Measurements from ENCODE around the gene ATRN. TPM values are rescaled to one million over a fixed set of nuclear protein-coding genes. Genes with fewer than 3 reads are reported as not detected.

Gene ATRN
- total and polyA plus RNA-seq, 2 donors (not counting 1 experiment from before 2014, with no cell fraction given), result 5.8 to 19.5 TPM

GRCh38 chr20:3539311-3540107 lies 68.7 kb downstream of the ATRN start:
- no peaks in the 10 kb centered on the region for H3K79me2 ChIP-seq (ENCODE audit: control insufficient read depth, insufficient read depth, low read length)
- H3K9me3 ChIP-seq (ENCODE audit: control extremely low read depth in 1 of 3, control insufficient read depth in 2 of 3, insufficient read depth in 1 of 3, low read length in 2 of 3), result no peaks in the 10 kb centered on the region
- no peak for TF ChIP-seq CTCF (IDR thresholded peaks at IDR 0.05)
- TF ChIP-seq EZH2 (IDR thresholded peaks at IDR 0.05; ENCODE audit: borderline replicate concordance, insufficient read depth, low read depth, low read length, poor library complexity, severe bottlenecking), result no peak
- Mint-ChIP-seq H3K9me3 (ENCODE audit: insufficient read depth) (no peaks in the 10 kb centered on the region), H3K4me3 (no peak overlapping the region), H3K27ac (no peak overlapping the region), H3K27me3 (no peaks in the 10 kb centered on the region), H3K4me1 (no peaks in the 10 kb centered on the region)
- 89% methylated on average over 2 of the region's 3 CpGs for WGBS (ENCODE audit: insufficient coverage)
- intact Hi-C loops (cut with micrococcal nuclease), result no loop called here
- CTCF ChIA-PET, result no interaction called here
- no peaks in the 10 kb centered on the region for H3K27me3 ChIP-seq (replicated peaks in 1 of 4; ENCODE audit: control extremely low read depth in 1 of 4, control insufficient read depth in 3 of 4, insufficient read depth in 4 of 4, low read length in 3 of 4)
- no peak overlapping the region for H3K4me3 ChIP-seq (ENCODE audit: control extremely low read depth in 1 of 5, extremely low read depth in 1 of 5, insufficient read depth in 1 of 5, low read depth in 2 of 5, low read length in 4 of 5)
- ATAC-seq (ENCODE audit: low read depth), result no peak
- H3K27ac ChIP-seq (ENCODE audit: low read length in 2 of 2), result no peak overlapping the region
- H2AFZ ChIP-seq (ENCODE audit: insufficient read depth, low read depth, low read length, poor library complexity, severe bottlenecking), result no peak overlapping the region
- no peaks in the 10 kb centered on the region for H3K4me1 ChIP-seq (ENCODE audit: control insufficient read depth in 2 of 2, insufficient read depth in 2 of 2, low read length in 2 of 2)
- no peak overlapping the region for H3K4me2 ChIP-seq (replicated peaks; ENCODE audit: low read depth, low read length, poor library complexity, severe bottlenecking)
- H3K9ac ChIP-seq (ENCODE audit: low read length), result no peak overlapping the region
- POLR2A ChIA-PET, result no interaction called here
- no peaks in the 10 kb centered on the region for H4K20me1 ChIP-seq (ENCODE audit: control insufficient read depth, insufficient read depth, low read length, poor library complexity, severe bottlenecking)
- no peak for DNase-seq
- peaks cover 2 to 5% of the 10 kb centered on the region in 2 experiments for H3K36me3 ChIP-seq (replicated peaks in 1 of 2; ENCODE audit: control extremely low read depth in 1 of 2, control insufficient read depth in 1 of 2, extremely low read depth in 1 of 2, insufficient read depth in 2 of 2, low read length in 1 of 2)

All from B cell (primary cell).